NCI-H1436 treated with DMSO at 0.1 percent for 48 hours (cell line): ENCODE results near the gene CALML3.
"Not testable (repeated sequence)": the region's sequence is repeated elsewhere in the genome, so short reads cannot be mapped to it uniquely, and the experiment has no call there.

Experiments used
- DNase-seq: peaks from one replicate; lab custom pipeline; 2025; lab: John Stamatoyannopoulos, UW

Gene CALML3

GRCh38 chr10:5524641-5525560, at the start of gene CALML3:
TSS of gene CALML3 (plus strand) at chr10:5524961. CDS start at chr10:5525086, 125 bp downstream.
- no peak for DNase-seq

DNA sequence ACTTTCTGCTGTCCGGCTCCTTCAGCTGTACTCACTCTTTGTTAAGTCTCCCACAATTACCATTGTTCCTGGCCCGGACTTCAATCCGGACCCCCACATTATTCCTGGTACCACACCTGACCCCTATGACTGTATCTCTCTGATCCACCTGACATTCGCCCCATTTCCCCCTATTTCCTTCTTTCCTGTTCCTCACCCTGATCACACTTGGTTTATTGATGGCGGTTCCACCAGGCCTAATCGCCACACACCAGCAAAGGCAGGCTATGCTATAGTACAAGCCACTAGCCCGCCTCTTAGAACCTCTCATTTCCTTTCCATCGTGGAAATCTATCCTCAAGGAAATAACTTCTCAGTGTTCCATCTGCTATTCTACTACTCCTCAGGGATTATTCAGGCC, 49.7 kb upstream of the CALML3 start:
- DNase-seq, result not testable (repeated sequence)

- DNase-seq, result not testable (repeated sequence)
Measured at GRCh38 chr10:5475974-5476807, 48.6 kb upstream of the CALML3 start.

DNA sequence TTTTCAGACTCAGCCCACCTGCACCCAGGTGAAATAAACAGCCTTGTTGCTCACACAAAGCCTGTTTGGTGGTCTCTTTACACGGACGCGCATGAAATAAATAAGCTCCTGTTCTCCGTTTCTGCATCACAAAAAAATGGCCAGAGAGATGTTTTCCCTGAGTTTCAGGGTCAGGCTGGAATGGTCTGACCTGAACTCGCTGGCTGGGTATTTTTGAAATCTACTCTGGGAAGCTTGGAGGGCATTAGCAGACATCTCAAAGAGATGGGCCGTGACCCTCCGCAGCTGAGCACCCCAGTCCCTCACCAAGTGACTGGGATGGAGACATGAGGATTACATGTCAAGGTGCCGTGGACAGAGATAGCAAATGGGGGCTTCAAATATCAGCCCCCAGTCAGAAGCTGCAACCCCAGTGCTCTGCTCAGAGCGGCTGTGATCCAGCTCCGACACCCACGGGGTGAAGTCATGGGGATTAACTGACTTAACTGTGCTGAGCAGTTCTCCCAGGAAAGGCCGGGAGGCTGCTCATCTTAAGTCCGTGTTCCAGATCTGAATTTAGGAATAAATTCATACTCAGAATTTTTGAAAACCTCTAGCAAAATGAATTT, 47.7 kb upstream of the CALML3 start:
- DNase-seq, result no peak

DNA sequence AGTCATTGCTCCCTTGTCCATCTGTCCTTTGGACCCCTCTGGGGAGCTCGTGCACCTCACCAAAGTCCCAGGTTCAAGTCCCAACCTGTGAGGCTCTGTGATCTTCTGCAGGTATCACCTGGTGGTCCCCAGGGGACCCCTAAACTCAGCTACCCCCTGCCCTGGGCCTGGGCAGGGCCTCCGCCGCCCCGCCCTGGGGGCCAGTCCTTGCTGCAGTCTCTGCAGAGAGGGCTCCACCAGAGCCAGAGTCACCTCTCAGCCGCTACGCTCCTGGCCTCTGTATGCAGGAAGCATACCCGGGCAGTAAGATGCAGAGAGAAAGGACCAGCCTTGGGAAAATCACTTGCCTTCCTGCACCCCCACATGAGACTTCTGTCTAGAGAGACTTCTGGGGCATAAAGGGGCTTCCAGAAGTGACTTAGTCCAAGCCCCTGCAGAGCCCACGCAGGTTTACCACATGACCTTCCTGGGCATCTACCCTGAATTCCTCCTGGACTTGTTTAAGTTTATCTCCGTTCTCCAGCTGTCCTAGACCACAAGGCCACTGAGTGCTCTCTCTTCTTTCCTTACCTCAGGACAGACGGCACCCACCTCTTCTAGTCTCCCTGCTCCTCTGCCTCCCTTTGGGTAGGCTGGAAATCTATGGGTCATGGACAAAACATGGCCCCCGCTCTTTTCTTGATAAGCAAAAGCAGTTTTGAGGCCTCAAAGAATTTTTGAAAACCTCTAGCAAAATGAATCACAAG, 46.6 kb upstream of the CALML3 start:
- no peak for DNase-seq

GRCh38 chr10:5478694-5479305, 46.0 kb upstream of the CALML3 start:
- DNase-seq, result no peak

GRCh38 chr10:5479481-5480161, 45.1 kb upstream of the CALML3 start:
- DNase-seq, result no peak

- no peak for DNase-seq
Measured at GRCh38 chr10:5480162-5480941, 44.4 kb upstream of the CALML3 start.

DNA sequence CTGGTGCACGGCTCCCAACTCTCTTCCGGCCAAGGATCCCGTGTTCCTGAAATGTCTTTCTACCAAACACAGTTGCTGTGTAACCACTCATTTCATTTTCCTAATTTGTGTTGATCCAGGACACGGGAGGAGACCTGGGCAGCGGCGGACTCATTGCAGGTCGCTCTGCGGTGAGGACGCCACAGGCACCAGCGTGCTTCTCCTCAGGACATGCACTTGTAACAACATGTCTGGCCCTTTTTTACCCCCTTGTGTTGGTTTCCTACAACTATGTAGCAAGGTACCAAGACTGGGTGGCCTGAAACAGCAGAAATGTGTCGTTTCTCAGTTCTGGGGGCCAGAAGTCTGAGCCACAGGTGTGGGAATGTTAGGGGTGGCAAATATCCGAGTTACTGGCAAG, 43.6 kb upstream of the CALML3 start:
- DNase-seq, result no peak

GRCh38 chr10:5482016-5482415, 42.7 kb upstream of the CALML3 start:
- DNase-seq, result no peak

GRCh38 chr10:5484205-5484604, 40.6 kb upstream of the CALML3 start:
- DNase-seq, result no peak

DNA sequence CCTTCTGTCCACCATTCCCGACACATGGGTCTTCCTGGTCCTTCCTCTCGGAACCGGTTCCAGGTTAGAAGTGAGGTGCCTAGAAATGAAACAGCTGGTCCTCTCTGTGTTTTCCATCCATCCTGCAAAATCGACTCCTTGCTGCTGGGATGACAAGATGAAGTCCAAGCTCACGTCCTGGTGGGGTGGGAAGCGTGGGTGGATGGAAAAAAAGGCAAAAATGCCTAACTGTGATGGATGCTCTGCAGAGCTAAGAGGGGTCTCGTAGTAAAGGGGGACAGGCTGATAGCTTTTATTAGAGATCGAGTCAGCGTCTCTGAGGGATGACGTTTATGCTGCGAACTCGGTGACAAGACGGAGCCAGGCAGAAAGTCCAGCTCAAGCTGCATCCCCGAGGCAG, 39.5 kb upstream of the CALML3 start:
- DNase-seq, result no peak

DNA sequence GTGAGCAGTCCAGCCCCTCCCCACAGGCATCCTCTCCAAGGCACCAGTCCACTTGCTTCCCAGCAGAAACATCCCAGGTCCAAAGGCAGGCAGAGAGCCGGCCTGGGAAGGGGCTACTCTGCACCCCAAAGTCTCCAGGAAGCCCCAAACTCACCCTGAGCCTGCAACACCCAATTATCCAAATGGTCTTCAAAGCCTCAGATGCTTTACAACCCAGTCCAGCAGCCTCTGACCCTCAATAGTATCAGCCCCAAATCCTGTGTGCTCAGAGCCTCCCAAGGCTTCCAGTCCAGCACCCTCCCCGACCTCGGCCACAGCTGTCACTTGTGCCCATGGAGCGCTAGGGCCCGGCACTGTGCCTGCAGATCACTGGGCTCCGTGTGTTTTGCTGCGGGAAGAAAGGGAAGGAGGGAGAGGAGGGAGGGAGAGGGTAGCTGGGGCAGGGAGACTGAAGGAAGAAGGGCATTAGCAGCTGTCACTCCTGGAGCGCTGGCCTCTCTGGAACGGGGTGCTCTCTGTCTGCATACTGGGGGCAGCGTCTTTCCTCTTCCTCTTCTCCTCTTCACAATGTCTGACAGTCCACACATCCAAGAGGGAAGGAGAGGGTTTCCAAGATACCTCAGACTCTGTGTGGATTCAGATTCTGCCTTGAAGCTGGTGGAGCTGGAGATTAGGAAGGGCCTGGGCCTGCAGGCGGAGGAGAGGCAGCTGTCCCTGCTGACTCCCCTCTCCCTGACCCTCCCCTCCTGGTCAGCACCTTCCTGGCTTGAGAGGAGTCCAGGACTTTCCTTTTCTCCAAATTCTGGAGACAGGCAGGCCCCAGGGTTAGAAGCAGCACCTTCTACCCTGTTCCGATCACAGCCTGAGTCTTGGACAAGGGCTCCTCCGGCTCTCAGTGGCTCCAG, 38.6 kb upstream of the CALML3 start:
- DNase-seq, result no peak

DNA sequence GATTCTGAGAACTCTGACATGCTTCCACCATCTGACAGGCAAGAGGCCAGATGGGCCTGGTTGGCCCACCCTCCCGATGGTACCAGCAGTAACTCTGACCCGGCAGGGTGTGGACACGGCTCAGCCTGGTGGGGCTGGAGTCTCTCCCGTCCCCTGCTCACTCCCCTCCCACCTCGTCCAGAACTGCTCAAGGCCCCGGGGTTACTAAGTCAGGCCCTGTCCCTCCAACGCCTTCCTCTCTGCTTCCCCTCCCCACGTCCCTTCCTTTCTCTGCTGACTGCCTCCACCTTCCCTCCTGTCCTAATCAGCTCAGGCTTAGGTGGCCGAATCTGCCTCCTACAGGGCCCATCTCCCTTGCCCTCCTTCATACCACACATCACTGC, 37.9 kb upstream of the CALML3 start:
- DNase-seq, result no peak

GRCh38 chr10:5488272-5489161, 36.2 kb upstream of the CALML3 start:
- no peak for DNase-seq

- DNase-seq, result no peak
Measured at GRCh38 chr10:5490032-5490431, 34.7 kb upstream of the CALML3 start.

DNA sequence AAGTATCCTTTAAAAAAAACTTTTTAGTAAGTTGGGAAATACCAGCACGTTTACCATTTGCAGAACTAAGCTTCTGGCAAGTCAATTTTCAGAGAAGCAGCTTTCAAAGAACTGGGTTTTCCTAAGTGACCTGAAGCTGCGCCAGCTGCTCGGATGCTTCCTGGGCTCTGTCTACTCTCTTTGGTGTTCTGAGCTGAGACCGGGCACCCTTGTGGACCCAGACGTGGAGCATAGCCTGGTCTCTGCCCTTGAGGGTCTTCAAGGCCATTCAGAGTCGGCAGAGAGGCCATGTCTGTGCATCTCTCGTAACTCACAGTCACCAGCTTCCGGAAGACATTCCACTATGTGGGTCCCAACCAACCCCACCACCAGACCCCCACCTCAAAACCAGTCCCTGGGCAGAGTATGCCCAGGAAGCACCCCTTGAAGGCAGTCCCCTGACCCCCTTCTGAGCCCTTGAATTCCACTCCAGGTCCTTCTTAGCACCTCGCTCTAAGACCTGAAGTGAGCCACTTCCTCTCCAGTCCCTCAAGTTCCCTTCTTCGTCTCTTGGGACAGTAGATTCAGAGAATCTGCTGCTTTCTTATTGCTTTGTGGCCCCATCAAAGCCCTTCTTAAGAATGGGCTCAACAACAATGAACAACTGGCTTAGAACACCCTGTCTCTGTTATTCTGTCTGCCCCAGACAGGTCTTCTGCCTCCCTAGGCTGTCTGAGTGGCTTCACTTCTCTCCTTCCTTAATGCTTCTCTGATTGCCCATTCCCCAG, 33.9 kb upstream of the CALML3 start:
- no peak for DNase-seq
